ENCODE measurements around the gene PDCD4.
A peak's percentile ranks its signal among the peaks of the same experiment; 100 is the strongest.
"Not testable (repeated sequence)": the region's sequence is repeated elsewhere in the genome, so short reads cannot be mapped to it uniquely, and the experiment has no call there.

PDCD4 gene

GRCh38 chr10:110915035-110915434 is 43.3 kb downstream of the PDCD4 start:
- no peaks in the 10 kb centered on the region for H3K27me3 ChIP-seq (ENCODE audit: control insufficient read depth, low read length)
- peaks cover 40% of the 10 kb centered on the region for H3K4me1 ChIP-seq (ENCODE audit: control insufficient read depth, low read length)
- H3K4me3 ChIP-seq (ENCODE audit: low read length) = peak overlapping the region; percentile 29; the same call in 1 of the 2 replicates
- H3K27ac ChIP-seq (ENCODE audit: low read depth, low read length) = no peak overlapping the region
- H4K20me1 ChIP-seq (ENCODE audit: control insufficient read depth, insufficient read depth, low read depth, low read length) = no peaks in the 10 kb centered on the region
- H3K79me2 ChIP-seq (ENCODE audit: control insufficient read depth, low read length) = peaks cover 11% of the 10 kb centered on the region
- H3K9me2 ChIP-seq (replicated peaks; ENCODE audit: control insufficient read depth, low read length) = no peaks in the 10 kb centered on the region
- no peaks in the 10 kb centered on the region; the same call in 1 of the 2 replicates for H3F3A ChIP-seq (ENCODE audit: control insufficient read depth, insufficient read depth)
- no peak for TF ChIP-seq CTCF (IDR thresholded peaks at IDR 0.05; ENCODE audit: low read depth, low read length, poor library complexity, severe bottlenecking)
- TF ChIP-seq EZH2phosphoT487 (IDR thresholded peaks at IDR 0.05; ENCODE audit: borderline replicate concordance, low read length) = no peak
- H3K9me3 ChIP-seq (ENCODE audit: control insufficient read depth, insufficient read depth, low read length) = no peaks in the 10 kb centered on the region
- peak overlapping the region; percentile 58 for H3K4me2 ChIP-seq (ENCODE audit: low read length)
- peaks cover 4% of the 10 kb centered on the region for H3K36me3 ChIP-seq (ENCODE audit: control insufficient read depth, low read length)

- not testable (repeated sequence) for H4K20me1 ChIP-seq (ENCODE audit: control insufficient read depth, insufficient read depth, low read depth, low read length); H3K4me3 ChIP-seq (ENCODE audit: low read length); H3K36me3 ChIP-seq (ENCODE audit: control insufficient read depth, low read length); H3K27me3 ChIP-seq (ENCODE audit: control insufficient read depth, low read length); H3F3A ChIP-seq (ENCODE audit: control insufficient read depth, insufficient read depth); H3K27ac ChIP-seq (ENCODE audit: low read depth, low read length); H3K9me2 ChIP-seq (replicated peaks; ENCODE audit: control insufficient read depth, low read length); H3K9me3 ChIP-seq (ENCODE audit: control insufficient read depth, insufficient read depth, low read length)
- H3K4me2 ChIP-seq (ENCODE audit: low read length) = peak overlapping the region; percentile 58
- peaks cover 40% of the 10 kb centered on the region for H3K4me1 ChIP-seq (ENCODE audit: control insufficient read depth, low read length)
- H3K79me2 ChIP-seq (ENCODE audit: control insufficient read depth, low read length) = peaks cover 15% of the 10 kb centered on the region
Measured at GRCh38 chr10:110915600-110915999, 43.9 kb downstream of the PDCD4 start.

- no peak overlapping the region for H3K4me3 ChIP-seq (ENCODE audit: low read length)
- H3K4me2 ChIP-seq (ENCODE audit: low read length) = no peak overlapping the region
- H3K27me3 ChIP-seq (ENCODE audit: control insufficient read depth, low read length) = no peaks in the 10 kb centered on the region
- peaks cover 8% of the 10 kb centered on the region for H3F3A ChIP-seq (ENCODE audit: control insufficient read depth, insufficient read depth)
- H3K79me2 ChIP-seq (ENCODE audit: control insufficient read depth, low read length) = peaks cover 26% of the 10 kb centered on the region
- H4K20me1 ChIP-seq (ENCODE audit: control insufficient read depth, insufficient read depth, low read depth, low read length) = peaks cover 5% of the 10 kb centered on the region
- no peaks in the 10 kb centered on the region for H3K9me3 ChIP-seq (ENCODE audit: control insufficient read depth, insufficient read depth, low read length)
- H3K9me2 ChIP-seq (replicated peaks; ENCODE audit: control insufficient read depth, low read length) = no peaks in the 10 kb centered on the region
- TF ChIP-seq EZH2phosphoT487 (IDR thresholded peaks at IDR 0.05; ENCODE audit: borderline replicate concordance, low read length) (no peak), CTCF (IDR thresholded peaks at IDR 0.05; ENCODE audit: low read depth, low read length, poor library complexity, severe bottlenecking) (no peak)
- H3K4me1 ChIP-seq (ENCODE audit: control insufficient read depth, low read length) = peaks cover 45% of the 10 kb centered on the region
- no peak overlapping the region for H3K27ac ChIP-seq (ENCODE audit: low read depth, low read length)
- H3K36me3 ChIP-seq (ENCODE audit: control insufficient read depth, low read length) = peaks cover 16% of the 10 kb centered on the region
Measured at GRCh38 chr10:110916554-110917346, 45.0 kb downstream of the PDCD4 start.

GRCh38 chr10:110918269-110918642 is 46.5 kb downstream of the PDCD4 start:
- Histone ChIP-seq H3K36me3 (ENCODE audit: control insufficient read depth, low read length) (peaks cover 23% of the 10 kb centered on the region), H3K4me2 (ENCODE audit: low read length) (peak overlapping the region; percentile 88), H3K27ac (ENCODE audit: low read depth, low read length) (peak overlapping the region; percentile 84), H3K4me3 (ENCODE audit: low read length) (peak overlapping the region; percentile 88), H3K4me1 (ENCODE audit: control insufficient read depth, low read length) (peaks cover 58% of the 10 kb centered on the region), H4K20me1 (ENCODE audit: control insufficient read depth, insufficient read depth, low read depth, low read length) (peaks cover 12% of the 10 kb centered on the region), H3K9me3 (ENCODE audit: control insufficient read depth, insufficient read depth, low read length) (no peaks in the 10 kb centered on the region), H3K79me2 (ENCODE audit: control insufficient read depth, low read length) (peaks cover 42% of the 10 kb centered on the region), H3F3A (ENCODE audit: control insufficient read depth, insufficient read depth) (peaks cover 8% of the 10 kb centered on the region), H3K27me3 (ENCODE audit: control insufficient read depth, low read length) (no peaks in the 10 kb centered on the region), H3K9me2 (replicated peaks; ENCODE audit: control insufficient read depth, low read length) (no peaks in the 10 kb centered on the region)
- no peak for TF ChIP-seq EZH2phosphoT487 (IDR thresholded peaks at IDR 0.05; ENCODE audit: borderline replicate concordance, low read length)
- TF ChIP-seq CTCF (IDR thresholded peaks at IDR 0.05; ENCODE audit: low read depth, low read length, poor library complexity, severe bottlenecking) = no peak

Measured in DOHH2 (cell line).